Retina (tissue), 1 donor: ENCODE data around the gene STXBP4.

ENCODE experiments used
- DNase-seq: peaks from one replicate; pipeline ENCODE4 v3.0.0-alpha.2; 2016

STXBP4 gene

GRCh38 chr17:55133583-55133982 lies 165.0 kb downstream of the STXBP4 start:
- DNase-seq: no peak

GRCh38 chr17:55134486-55135157 lies 166.1 kb downstream of the STXBP4 start:
- no peak for DNase-seq

- no peak for DNase-seq
Measured at GRCh38 chr17:55140809-55141208, 172.2 kb downstream of the STXBP4 start.

DNA sequence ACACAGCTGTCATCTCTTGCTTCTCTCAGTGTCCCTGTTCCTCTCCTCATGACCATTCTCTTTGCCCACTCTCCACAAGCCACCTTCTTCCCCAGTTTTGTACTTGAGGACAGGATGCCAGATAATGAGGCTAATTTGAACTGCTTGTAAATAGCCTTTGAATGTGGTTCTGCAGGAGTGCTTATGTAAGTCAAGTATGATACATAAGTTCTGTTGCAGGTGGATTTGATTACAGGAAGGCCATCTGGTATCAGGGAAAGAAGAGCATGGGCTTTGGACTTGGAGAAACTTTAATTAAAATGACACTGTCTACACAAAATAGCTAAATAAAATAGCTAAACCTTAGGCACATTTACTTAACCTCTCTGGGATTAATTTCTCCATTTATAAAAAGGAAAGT lies 176.0 kb downstream of the STXBP4 start:
- no peak for DNase-seq

DNA sequence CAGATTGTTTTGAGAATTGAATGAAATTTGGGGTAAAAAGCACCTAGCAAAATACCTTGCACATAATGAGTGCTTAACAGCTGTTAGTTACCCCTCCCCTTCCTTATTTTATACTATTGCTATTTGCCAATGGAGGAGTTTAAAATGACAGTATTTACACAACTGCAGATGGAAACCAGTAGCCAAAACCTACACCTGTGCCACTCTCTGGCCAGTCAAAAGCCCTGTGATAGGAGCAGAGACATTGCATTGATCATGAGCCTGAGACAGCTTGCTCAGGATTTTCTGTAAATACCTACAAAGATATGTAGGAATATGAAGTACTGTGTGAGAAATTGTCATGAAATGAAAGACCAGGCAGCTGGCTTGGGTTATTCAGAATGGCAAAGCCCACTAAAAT lies 180.9 kb downstream of the STXBP4 start:
- no peak for DNase-seq

- no peak for DNase-seq
Measured at GRCh38 chr17:55152236-55152635, 183.7 kb downstream of the STXBP4 start.

DNA sequence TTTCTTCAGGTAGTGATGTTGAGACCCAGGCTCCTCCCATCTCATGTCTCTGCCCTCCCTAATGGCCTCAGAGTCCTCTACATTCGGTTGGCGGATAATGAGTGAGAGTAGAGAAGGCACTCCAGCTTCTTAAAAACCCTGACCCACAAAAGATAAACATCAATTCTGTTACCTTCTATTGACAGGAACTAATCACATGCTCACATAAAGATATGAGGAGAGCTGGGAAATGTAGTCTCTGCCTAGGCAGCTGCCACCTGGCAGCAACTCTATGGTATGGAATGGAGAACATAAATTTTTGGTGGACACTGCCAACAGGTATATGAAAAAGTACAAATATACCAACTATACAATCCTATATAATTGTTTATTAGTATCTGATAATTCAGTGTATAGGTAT lies 185.5 kb downstream of the STXBP4 start:
- DNase-seq: no peak

- DNase-seq: peak; percentile 6
Measured at GRCh38 chr17:55155856-55156560, 187.4 kb downstream of the STXBP4 start.

DNA sequence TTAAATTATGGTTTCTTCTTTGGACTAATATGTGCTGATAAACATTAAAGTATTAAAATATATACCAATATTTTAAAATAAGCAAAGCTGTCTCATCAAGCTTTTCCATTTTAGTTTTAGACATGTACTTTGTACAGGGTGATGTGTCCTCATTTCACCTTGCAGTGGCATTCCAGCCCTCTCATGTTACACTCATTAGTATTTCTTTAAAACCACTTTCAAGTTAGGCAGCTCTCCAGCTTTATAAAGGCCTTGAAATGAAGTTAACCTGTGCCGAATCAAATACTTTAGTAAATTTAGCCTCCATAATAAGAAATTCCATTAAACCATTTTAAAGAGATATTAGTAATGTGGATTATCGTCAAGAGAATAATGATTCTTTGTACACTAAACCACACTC lies 188.6 kb downstream of the STXBP4 start:
- DNase-seq: no peak

GRCh38 chr17:55158439-55158838 lies 189.9 kb downstream of the STXBP4 start:
- no peak for DNase-seq

GRCh38 chr17:55159251-55159650 lies 190.7 kb downstream of the STXBP4 start:
- DNase-seq: no peak

DNA sequence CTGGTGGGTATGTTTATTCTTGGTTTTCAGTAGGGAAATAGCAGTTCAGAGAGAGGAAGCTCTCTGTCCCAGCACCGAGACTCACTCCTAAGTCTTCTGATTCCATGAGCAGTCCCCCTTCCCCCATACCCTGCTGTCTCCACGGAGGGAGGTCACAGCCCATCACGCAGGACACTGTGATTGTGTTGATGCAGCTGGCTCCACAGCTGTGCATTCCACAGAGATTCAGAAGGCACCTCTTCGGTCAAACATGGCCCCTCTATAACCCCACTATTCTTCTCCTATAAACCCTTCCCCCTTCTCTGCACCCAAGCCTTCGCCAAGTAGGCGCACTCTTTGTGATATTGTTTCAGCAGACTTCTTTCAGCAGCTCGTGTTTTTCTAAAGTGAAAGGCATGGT lies 191.9 kb downstream of the STXBP4 start:
- DNase-seq: no peak

GRCh38 chr17:55161935-55162555 lies 193.5 kb downstream of the STXBP4 start:
- DNase-seq: no peak

DNA sequence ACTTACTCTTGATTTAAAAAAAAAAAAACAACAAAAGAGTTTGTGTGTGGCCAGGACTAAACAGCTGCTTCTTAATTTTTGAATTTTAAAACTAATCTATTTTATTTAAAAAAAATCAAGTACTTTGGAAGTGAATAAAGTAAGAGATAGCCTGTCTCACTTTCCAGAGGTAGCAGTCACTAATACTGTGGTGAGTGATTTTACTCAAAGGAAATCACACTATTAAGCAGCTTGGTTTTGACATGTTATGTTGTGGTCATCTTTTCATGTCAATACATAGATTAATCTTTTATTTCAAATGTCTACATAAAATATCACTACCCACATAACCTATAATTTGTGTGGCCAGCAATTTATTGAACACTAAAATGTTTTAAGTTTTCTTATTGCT lies 194.0 kb downstream of the STXBP4 start:
- no peak for DNase-seq

DNA sequence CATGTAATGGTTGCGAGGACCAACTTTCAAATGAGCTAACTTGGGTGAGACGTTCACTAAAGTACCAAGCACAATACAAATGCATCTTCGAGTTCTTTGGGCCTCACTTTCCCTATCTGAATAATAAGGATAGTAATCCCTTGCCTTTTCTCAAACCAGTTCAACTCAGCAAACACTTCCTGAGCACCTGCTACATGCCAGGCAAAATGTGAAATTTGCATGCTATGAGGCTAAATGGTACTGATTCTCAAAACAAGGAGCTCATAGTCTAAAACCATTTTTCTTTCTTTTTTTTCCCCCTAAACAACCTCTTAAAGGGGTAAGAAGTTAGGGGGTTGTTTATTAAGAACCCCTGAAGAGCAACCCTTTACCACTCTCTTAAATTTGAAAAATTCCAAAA lies 194.8 kb downstream of the STXBP4 start:
- DNase-seq: no peak

- DNase-seq: no peak
Measured at GRCh38 chr17:55166506-55166905, 197.9 kb downstream of the STXBP4 start.

DNA sequence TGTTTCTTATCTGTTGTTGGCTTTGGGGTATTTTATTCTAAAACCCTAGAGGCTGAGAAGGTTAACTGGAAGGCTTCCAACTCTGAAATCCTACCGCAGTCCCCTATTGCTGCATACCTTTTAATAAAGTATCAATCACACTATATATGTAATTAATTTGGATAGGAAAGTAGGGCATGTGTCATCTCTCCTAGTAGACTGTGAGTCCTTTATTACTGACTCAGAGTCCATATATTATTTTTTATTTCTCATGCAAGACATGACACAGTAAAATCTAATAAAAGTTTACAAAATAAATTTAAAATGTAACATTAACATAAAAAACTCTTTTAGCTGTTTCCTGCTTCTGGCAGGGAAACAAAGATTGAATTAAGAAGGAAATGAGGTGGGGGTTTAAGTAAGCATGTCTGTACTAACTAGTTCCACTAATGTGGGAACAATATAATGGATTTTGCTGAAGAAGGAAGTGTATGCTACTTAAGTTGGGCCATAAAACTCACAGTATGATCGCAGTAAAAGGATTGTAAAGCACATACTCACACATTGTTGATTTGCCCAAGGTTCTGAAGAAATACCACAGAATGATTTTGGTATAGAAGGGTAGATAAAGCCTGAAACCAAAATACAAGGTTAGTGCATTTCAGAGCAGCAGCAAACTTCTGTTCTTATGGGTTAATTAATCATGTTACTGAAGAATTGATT lies 198.6 kb downstream of the STXBP4 start:
- no peak for DNase-seq

GRCh38 chr17:55168958-55169687 lies 200.6 kb downstream of the STXBP4 start:
- no peak for DNase-seq

DNA sequence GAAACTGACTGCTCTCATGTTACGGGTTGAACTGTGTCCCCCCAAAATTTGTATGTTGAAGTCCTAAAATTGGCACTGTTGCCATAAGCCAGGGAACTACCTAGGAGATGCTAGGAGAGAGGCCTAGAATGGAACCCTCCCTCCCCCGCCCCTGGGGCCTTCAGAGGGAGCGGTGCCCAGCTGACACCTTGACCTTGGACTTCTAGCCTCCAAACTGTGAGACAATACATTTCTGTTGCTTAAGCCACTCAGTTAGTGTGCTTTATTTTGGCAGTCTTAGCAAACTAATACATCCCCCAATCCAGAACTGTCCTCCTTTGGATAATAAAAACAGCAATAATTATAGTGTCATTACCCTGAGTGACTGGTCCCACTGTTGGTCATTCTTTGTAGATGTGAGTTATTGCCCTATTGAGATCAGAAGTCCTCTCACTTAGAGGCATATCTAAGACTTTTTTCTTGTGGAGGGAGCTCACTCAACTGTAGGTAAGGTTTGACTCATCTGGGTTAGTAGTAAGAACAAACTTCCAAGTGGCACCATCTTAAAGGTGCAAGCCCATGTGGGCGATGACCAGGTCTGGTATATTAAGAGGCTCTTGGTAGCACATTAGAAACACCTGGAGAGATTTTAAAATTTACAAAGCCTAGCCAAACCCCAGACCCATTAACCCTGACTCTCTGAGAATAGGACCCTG lies 203.2 kb downstream of the STXBP4 start:
- no peak for DNase-seq

GRCh38 chr17:55172612-55173011 lies 204.0 kb downstream of the STXBP4 start:
- no peak for DNase-seq

GRCh38 chr17:55174133-55174532 lies 205.6 kb downstream of the STXBP4 start:
- no peak for DNase-seq

GRCh38 chr17:55175788-55176427 lies 207.3 kb downstream of the STXBP4 start:
- peak; percentile 19 for DNase-seq
